ENCODE data around the gene NFIX. TPM values are rescaled to one million over a fixed set of nuclear protein-coding genes. Genes with fewer than 3 reads are reported as not detected.

The NFIX gene
- total and polyA plus RNA-seq, 2 experiments from 2014 or later, result 0.06 to 0.14 TPM

DNA sequence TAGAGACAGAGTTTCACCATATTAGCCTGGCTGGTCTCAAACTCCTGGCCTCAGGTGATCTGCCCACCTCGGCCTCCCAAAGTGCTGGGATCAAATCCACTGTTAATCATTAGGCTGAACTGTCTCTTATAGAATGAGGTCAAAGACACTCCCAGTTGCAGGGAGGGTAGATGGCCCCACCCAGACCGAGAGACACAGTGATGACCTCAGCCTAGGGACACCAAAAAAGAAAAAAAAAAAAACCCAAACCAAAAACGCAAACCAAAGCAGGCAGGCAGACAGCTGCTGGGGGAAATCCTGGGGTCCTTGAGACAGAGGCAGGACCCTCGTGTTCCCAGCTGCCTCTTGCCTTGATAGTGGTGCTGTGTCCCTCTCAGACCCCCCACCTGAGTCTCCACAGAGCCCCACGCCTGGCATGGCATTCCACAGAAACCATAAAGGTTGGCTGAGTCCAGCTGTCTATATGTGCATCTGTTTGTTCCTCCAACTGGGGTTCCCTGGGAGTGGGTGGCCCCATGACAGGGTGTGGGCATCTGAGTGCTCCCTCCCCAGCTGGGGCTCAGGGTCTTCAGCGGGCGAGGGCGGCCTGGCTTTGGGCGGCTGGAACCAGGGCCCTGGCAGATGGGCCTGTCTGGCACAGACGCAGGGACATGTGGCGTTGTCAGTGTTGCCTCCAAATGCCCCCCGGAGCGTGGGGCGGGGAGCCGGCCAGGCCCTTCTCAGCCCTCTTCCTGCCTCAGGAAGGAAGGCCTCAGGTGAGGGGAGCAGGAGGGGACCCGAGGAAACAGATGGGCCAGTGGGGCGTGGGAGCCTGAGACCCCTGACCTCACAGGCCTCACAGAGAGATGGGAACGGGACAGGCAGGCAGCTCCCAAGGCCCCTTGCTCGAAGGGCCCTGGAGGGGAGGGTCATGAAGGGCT is 20.7 kb upstream of the NFIX start (continued):
- TF ChIP-seq, protein P1, sequence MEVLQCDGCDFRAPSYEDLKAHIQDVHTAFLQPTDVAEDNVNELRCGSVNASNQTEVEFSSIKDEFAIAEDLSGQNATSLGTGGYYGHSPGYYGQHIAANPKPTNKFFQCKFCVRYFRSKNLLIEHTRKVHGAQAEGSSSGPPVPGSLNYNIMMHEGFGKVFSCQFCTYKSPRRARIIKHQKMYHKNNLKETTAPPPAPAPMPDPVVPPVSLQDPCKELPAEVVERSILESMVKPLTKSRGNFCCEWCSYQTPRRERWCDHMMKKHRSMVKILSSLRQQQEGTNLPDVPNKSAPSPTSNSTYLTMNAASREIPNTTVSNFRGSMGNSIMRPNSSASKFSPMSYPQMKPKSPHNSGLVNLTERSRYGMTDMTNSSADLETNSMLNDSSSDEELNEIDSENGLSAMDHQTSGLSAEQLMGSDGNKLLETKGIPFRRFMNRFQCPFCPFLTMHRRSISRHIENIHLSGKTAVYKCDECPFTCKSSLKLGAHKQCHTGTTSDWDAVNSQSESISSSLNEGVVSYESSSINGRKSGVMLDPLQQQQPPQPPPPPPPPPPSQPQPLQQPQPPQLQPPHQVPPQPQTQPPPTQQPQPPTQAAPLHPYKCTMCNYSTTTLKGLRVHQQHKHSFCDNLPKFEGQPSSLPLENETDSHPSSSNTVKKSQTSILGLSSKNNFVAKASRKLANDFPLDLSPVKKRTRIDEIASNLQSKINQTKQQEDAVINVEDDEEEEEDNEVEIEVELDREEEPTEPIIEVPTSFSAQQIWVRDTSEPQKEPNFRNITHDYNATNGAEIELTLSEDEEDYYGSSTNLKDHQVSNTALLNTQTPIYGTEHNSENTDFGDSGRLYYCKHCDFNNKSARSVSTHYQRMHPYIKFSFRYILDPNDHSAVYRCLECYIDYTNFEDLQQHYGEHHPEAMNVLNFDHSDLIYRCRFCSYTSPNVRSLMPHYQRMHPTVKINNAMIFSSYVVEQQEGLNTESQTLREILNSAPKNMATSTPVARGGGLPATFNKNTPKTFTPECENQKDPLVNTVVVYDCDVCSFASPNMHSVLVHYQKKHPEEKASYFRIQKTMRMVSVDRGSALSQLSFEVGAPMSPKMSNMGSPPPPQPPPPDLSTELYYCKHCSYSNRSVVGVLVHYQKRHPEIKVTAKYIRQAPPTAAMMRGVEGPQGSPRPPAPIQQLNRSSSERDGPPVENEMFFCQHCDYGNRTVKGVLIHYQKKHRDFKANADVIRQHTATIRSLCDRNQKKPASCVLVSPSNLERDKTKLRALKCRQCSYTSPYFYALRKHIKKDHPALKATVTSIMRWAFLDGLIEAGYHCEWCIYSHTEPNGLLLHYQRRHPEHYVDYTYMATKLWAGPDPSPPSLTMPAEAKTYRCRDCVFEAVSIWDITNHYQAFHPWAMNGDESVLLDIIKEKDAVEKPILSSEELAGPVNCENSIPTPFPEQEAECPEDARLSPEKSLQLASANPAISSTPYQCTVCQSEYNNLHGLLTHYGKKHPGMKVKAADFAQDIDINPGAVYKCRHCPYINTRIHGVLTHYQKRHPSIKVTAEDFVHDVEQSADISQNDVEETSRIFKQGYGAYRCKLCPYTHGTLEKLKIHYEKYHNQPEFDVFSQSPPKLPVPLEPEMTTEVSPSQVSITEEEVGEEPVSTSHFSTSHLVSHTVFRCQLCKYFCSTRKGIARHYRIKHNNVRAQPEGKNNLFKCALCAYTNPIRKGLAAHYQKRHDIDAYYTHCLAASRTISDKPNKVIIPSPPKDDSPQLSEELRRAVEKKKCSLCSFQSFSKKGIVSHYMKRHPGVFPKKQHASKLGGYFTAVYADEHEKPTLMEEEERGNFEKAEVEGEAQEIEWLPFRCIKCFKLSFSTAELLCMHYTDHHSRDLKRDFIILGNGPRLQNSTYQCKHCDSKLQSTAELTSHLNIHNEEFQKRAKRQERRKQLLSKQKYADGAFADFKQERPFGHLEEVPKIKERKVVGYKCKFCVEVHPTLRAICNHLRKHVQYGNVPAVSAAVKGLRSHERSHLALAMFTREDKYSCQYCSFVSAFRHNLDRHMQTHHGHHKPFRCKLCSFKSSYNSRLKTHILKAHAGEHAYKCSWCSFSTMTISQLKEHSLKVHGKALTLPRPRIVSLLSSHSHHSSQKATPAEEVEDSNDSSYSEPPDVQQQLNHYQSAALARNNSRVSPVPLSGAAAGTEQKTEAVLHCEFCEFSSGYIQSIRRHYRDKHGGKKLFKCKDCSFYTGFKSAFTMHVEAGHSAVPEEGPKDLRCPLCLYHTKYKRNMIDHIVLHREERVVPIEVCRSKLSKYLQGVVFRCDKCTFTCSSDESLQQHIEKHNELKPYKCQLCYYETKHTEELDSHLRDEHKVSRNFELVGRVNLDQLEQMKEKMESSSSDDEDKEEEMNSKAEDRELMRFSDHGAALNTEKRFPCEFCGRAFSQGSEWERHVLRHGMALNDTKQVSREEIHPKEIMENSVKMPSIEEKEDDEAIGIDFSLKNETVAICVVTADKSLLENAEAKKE (CRISPR knock-in tag; IDR thresholded peaks at IDR 0.05), result no peak
- TF ChIP-seq ZNF331 (CRISPR knock-in tag; IDR thresholded peaks at IDR 0.05; ENCODE audit: low read depth) (no peak), CREB1 (CRISPR knock-in tag; IDR thresholded peaks at IDR 0.05; ENCODE audit: low read depth) (no peak), JUNB (IDR thresholded peaks at IDR 0.05; ENCODE audit: unreplicated experiment) (no peak), STAT1 (IDR thresholded peaks at IDR 0.05; ENCODE audit: unreplicated experiment) (no peak), ZNF114 (CRISPR knock-in tag; IDR thresholded peaks at IDR 0.05) (no peak), EZH2phosphoT487 (IDR thresholded peaks at IDR 0.05; ENCODE audit: unreplicated experiment) (no peak)
- TF ChIP-seq, protein P2, sequence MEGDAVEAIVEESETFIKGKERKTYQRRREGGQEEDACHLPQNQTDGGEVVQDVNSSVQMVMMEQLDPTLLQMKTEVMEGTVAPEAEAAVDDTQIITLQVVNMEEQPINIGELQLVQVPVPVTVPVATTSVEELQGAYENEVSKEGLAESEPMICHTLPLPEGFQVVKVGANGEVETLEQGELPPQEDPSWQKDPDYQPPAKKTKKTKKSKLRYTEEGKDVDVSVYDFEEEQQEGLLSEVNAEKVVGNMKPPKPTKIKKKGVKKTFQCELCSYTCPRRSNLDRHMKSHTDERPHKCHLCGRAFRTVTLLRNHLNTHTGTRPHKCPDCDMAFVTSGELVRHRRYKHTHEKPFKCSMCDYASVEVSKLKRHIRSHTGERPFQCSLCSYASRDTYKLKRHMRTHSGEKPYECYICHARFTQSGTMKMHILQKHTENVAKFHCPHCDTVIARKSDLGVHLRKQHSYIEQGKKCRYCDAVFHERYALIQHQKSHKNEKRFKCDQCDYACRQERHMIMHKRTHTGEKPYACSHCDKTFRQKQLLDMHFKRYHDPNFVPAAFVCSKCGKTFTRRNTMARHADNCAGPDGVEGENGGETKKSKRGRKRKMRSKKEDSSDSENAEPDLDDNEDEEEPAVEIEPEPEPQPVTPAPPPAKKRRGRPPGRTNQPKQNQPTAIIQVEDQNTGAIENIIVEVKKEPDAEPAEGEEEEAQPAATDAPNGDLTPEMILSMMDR (conservative IDR thresholded peaks at IDR 0.05; ENCODE audit: low read depth in 2 of 2), result no peak
- TF ChIP-seq, protein P3, sequence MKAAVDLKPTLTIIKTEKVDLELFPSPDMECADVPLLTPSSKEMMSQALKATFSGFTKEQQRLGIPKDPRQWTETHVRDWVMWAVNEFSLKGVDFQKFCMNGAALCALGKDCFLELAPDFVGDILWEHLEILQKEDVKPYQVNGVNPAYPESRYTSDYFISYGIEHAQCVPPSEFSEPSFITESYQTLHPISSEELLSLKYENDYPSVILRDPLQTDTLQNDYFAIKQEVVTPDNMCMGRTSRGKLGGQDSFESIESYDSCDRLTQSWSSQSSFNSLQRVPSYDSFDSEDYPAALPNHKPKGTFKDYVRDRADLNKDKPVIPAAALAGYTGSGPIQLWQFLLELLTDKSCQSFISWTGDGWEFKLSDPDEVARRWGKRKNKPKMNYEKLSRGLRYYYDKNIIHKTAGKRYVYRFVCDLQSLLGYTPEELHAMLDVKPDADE (IDR thresholded peaks at IDR 0.05), result no peak

Data from GM23338 (cell line).